ENCODE results near the gene TRAPPC2L. TPM values are rescaled to one million over a fixed set of nuclear protein-coding genes. Genes with fewer than 3 reads are reported as not detected.
A peak's percentile ranks its signal among the peaks of the same experiment; 100 is the strongest.

TRAPPC2L gene
- total and polyA plus RNA-seq, 2 of the 13 experiments (the other 11 are each of a cell fraction or from before 2014, with no cell fraction given): 96.3 to 107 TPM

GRCh38 chr16:88810912-88811768, 45.8 kb upstream of the TRAPPC2L start (continued):
- TF ChIP-seq ZNF3 (CRISPR knock-in tag; IDR thresholded peaks at IDR 0.05) (no peak), ZNF543 (CRISPR knock-in tag; IDR thresholded peaks at IDR 0.05) (no peak), MAX (IDR thresholded peaks at IDR 0.05) (peak; percentile 92; the same call in 1 of the 2 replicates), CREBL2 (CRISPR knock-in tag; IDR thresholded peaks at IDR 0.05; ENCODE audit: borderline replicate concordance) (no peak), ZHX1 (CRISPR knock-in tag; IDR thresholded peaks at IDR 0.05; ENCODE audit: low read depth) (0 out of 2 replicates have a peak, but pooled peaks have one; percentile 6), BCLAF1 (IDR thresholded peaks at IDR 0.05) (no peak), TFAP4 (IDR thresholded peaks at IDR 0.05; ENCODE audit: borderline replicate concordance, low read depth) (no peak), ZNF263 (CRISPR knock-in tag; IDR thresholded peaks at IDR 0.05) (peak; percentile 16; the same call in 1 of the 2 replicates), MED8 (CRISPR knock-in tag; IDR thresholded peaks at IDR 0.05; ENCODE audit: insufficient replicate concordance) (peak; percentile 90), ZNF720 (CRISPR knock-in tag; IDR thresholded peaks at IDR 0.05) (no peak), MIER3 (CRISPR knock-in tag; IDR thresholded peaks at IDR 0.05; ENCODE audit: borderline replicate concordance) (no peak), PRPF4 (IDR thresholded peaks at IDR 0.05; ENCODE audit: low read depth, low read length, poor library complexity, severe bottlenecking) (no peak), ZKSCAN8 (CRISPR knock-in tag; IDR thresholded peaks at IDR 0.05; ENCODE audit: borderline replicate concordance) (no peak), MBNL3 (CRISPR knock-in tag; conservative IDR thresholded peaks at IDR 0.05) (no peak), ZSCAN30 (CRISPR knock-in tag; IDR thresholded peaks at IDR 0.05) (peak; percentile 96), SP140L (CRISPR knock-in tag; IDR thresholded peaks at IDR 0.05; ENCODE audit: borderline replicate concordance) (no peak; the same call in 1 of the 2 replicates), ZNF563 (CRISPR knock-in tag; IDR thresholded peaks at IDR 0.05) (0 out of 2 replicates have a peak, but pooled peaks have one; percentile 63), ZBTB46 (CRISPR knock-in tag; IDR thresholded peaks at IDR 0.05; ENCODE audit: borderline replicate concordance) (no peak; the same call in 1 of the 2 replicates), MAFF (IDR thresholded peaks at IDR 0.05; ENCODE audit: low read depth, low read length) (no peak), KMT2A (CRISPR knock-in tag; IDR thresholded peaks at IDR 0.05) (peak; percentile 41), NKX3-1 (CRISPR knock-in tag; IDR thresholded peaks at IDR 0.05) (peak; percentile 90)

Measured in HepG2 (cell line).